ENCODE data around the gene KCNQ1. TPM values are rescaled to one million over a fixed set of nuclear protein-coding genes. Genes with fewer than 3 reads are reported as not detected.

The KCNQ1 gene
- total RNA-seq, 1 experiment from 2014 or later: 1.0 TPM

DNA sequence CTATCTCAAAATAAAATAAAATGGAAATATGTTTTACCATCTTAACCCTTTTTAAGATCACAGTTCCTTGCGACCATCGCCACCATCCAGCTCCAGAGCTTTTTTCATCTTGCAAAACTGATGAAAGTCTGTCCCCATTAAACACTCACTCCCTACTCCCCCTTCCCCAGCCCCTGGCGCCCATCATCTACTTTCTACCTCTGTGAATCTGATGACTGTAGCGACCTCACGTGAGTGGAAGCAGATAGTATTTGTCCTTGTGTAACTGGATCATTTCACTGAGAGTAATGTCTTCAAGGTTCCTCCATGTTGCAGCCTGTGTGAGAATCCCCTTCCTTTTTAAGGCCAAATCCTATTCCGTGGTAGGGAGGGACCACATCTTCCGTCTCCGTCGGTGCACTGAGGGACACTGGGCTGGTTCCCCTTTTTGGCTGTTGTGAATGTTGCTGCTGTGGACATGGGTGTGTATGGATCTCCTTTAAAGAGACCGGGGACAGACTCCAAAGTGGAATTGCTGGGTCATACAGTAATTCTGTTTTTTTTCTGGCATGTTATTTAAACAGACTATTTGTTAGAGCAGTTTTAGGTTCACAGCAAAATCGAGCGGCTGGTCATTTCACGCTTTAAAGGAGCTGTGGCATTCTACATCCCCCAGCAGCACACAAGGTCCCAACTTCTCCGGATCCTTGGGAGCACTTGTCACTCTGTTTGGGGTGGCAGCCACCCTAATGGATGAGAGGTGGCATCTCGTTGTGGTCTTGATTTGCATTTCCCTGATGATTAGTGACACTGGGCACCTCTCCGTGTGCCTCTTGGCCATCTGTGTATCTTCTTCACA is 120.0 kb downstream of the KCNQ1 start:
- H3K4me3 Mint-ChIP-seq (ENCODE audit: unreplicated experiment): no peak overlapping the region
- H3K9me3 Mint-ChIP-seq (ENCODE audit: unreplicated experiment): no peaks in the 10 kb centered on the region
- no peaks in the 10 kb centered on the region for H3K9me3 ChIP-seq

DNA sequence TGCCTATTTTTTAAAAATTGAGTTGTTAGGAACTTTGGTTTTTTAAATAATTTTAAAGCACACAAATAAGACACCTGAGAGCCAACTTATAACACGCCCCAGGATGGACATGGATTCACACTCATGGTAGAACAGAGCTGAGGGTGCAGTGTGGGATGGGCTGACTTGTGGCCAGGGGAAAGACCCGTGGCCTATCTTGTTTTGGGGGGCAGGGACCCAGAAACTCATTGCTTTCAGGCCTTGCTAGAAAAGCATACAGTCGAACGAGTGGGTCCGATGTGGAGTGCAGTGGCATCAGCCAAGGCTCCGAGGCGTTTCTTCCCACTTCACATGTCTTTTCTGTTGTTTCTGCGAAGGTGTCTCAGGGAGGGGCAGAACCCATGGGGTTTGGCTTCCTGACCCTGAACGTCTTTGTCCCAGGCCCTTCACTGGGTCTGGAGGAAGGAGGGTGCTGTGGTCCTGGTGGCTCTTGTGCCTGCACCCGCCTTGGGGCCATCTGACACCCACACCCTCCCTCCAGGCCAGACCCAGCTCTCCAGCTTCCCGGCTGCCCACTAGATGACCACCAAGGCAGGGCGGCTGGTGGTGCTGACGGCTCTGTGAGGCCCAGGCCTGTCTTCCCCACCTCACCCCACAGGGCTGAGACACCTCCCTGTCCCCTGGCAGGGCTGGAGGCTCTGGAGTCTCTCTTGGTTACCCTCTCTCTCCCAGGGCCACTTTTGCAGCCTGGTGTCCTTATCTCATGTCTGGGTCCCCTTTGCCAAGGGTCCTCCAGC is 120.8 kb downstream of the KCNQ1 start:
- H3K4me1 ChIP-seq: peaks cover 59% of the 10 kb centered on the region
- H3K4me1 Mint-ChIP-seq (ENCODE audit: low read depth, unreplicated experiment): no peaks in the 10 kb centered on the region
- BruUV-seq (replicated peaks): no TSS peak
- no peaks in the 10 kb centered on the region for H3K9me3 ChIP-seq
- H3K27me3 Mint-ChIP-seq (ENCODE audit: insufficient read depth, unreplicated experiment): no peaks in the 10 kb centered on the region
- no peaks in the 10 kb centered on the region for H3K36me3 Mint-ChIP-seq (ENCODE audit: insufficient read depth, unreplicated experiment)
- no peaks in the 10 kb centered on the region for H3K36me3 ChIP-seq (ENCODE audit: control insufficient read depth, insufficient read depth, low read length)
- DNase-seq: no peak
- TF ChIP-seq CTCF (IDR thresholded peaks at IDR 0.05; ENCODE audit: insufficient read depth in 1 of 2, low read depth in 1 of 2, low read length in 1 of 2, severe bottlenecking in 1 of 2, unreplicated experiment in 1 of 2): no peak
- H3K4me3 ChIP-seq (ENCODE audit: low read depth, low read length): no peak overlapping the region
- no peaks in the 10 kb centered on the region for H3K9me3 Mint-ChIP-seq (ENCODE audit: unreplicated experiment)
- H3K27me3 ChIP-seq (replicated peaks; ENCODE audit: control insufficient read depth, insufficient read depth, low read length): no peaks in the 10 kb centered on the region
- POLR2A ChIA-PET: interaction anchor here (0.6 kb wide), 1 partner anchor 12 kb away, joined by 7 read pairs; no protein-coding TSS in a partner anchor
- intact Hi-C loops (cut with micrococcal nuclease; ENCODE audit: unreplicated experiment): no loop called here
- peak overlapping the region; percentile 71 for H3K27ac Mint-ChIP-seq (ENCODE audit: unreplicated experiment)
- CTCF ChIA-PET: no interaction called here
- no peak overlapping the region for H3K4me3 Mint-ChIP-seq (ENCODE audit: unreplicated experiment)

More for the DNA sequence above, 120.0 kb downstream of the KCNQ1 start:
- no peaks in the 10 kb centered on the region for H3K4me1 Mint-ChIP-seq (ENCODE audit: low read depth, unreplicated experiment)
- Histone ChIP-seq H3K36me3 (ENCODE audit: control insufficient read depth, insufficient read depth, low read length) (no peaks in the 10 kb centered on the region), H3K4me3 (ENCODE audit: low read depth, low read length) (no peak overlapping the region), H3K4me1 (peaks cover 59% of the 10 kb centered on the region), H3K27me3 (replicated peaks; ENCODE audit: control insufficient read depth, insufficient read depth, low read length) (no peaks in the 10 kb centered on the region)
- BruUV-seq (replicated peaks): no TSS peak
- H3K27me3 Mint-ChIP-seq (ENCODE audit: insufficient read depth, unreplicated experiment): no peaks in the 10 kb centered on the region
- TF ChIP-seq CTCF (IDR thresholded peaks at IDR 0.05; ENCODE audit: insufficient read depth in 1 of 2, low read depth in 1 of 2, low read length in 1 of 2, severe bottlenecking in 1 of 2, unreplicated experiment in 1 of 2): no peak
- ChIA-PET CTCF (no interaction called here), POLR2A (no interaction called here)
- H3K27ac Mint-ChIP-seq (ENCODE audit: unreplicated experiment): no peak overlapping the region
- H3K36me3 Mint-ChIP-seq (ENCODE audit: insufficient read depth, unreplicated experiment): no peaks in the 10 kb centered on the region
- intact Hi-C loops (cut with micrococcal nuclease; ENCODE audit: unreplicated experiment): no loop called here
- no peak for DNase-seq

DNA sequence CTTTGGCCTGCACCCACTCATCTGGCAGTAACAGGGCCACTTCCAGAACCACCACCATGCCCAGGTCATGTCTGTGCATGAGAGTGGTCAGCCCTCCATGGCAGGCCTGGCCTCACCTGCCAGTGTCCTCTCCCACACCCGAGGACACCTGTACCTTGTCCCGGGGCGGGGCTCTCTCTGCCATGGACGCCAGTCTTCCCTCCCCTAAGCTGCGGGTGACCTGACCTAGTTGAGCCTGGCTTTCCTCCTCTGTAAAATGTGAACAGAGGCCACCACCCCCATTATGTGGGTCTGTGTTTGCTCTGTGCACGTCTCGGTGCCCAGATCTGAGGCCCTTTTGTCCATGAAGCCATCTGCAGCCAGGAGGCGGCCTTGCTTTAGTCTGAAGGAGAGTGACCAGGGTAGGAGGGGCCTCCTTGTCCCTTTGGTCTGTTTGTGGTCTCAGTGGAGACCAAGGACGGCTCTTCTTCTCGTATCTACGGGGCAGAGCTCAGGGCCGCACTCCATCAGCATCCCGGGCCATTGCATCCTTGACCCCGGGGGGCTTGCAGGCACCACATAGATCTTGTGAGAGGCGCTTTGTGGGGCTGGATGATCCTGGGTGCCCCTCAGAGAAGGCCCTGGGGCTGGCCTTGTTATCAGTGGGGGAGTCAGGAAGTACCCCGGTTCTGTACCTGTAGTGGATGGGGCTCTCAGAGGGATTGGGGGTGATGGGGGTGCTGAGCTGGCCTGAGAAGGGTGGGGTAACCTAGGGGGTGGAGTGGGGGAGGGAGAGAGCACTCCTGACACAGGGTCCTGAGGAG is 121.6 kb downstream of the KCNQ1 start:
- intact Hi-C loops (cut with micrococcal nuclease; ENCODE audit: unreplicated experiment): no loop called here
- Mint-ChIP-seq H3K27me3 (ENCODE audit: insufficient read depth, unreplicated experiment) (no peaks in the 10 kb centered on the region), H3K27ac (ENCODE audit: unreplicated experiment) (peak overlapping the region; percentile 71), H3K36me3 (ENCODE audit: insufficient read depth, unreplicated experiment) (no peaks in the 10 kb centered on the region), H3K9me3 (ENCODE audit: unreplicated experiment) (no peaks in the 10 kb centered on the region), H3K4me1 (ENCODE audit: low read depth, unreplicated experiment) (no peaks in the 10 kb centered on the region), H3K4me3 (ENCODE audit: unreplicated experiment) (peak overlapping the region; percentile 23)
- no TSS peak for BruUV-seq (replicated peaks)
- Histone ChIP-seq H3K9me3 (no peaks in the 10 kb centered on the region), H3K4me1 (peaks cover 57% of the 10 kb centered on the region), H3K27me3 (replicated peaks; ENCODE audit: control insufficient read depth, insufficient read depth, low read length) (no peaks in the 10 kb centered on the region), H3K4me3 (ENCODE audit: low read depth, low read length) (no peak overlapping the region), H3K36me3 (ENCODE audit: control insufficient read depth, insufficient read depth, low read length) (no peaks in the 10 kb centered on the region)
- no peak for TF ChIP-seq CTCF (IDR thresholded peaks at IDR 0.05; ENCODE audit: insufficient read depth in 1 of 2, low read depth in 1 of 2, low read length in 1 of 2, severe bottlenecking in 1 of 2, unreplicated experiment in 1 of 2)
- ChIA-PET CTCF (no interaction called here), POLR2A (interaction anchor here (0.6 kb wide), 1 partner anchor 13 kb away, joined by 7 read pairs; no protein-coding TSS in a partner anchor)
- DNase-seq: peak in 1 of 2 experiments; percentile 33

Data from Caco-2 (cell line).